ENCODE measurements around the gene ALS2. TPM values are rescaled to one million over a fixed set of nuclear protein-coding genes. Genes with fewer than 3 reads are reported as not detected.
"Not testable (repeated sequence)": the region's sequence is repeated elsewhere in the genome, so short reads cannot be mapped to it uniquely, and the experiment has no call there.

The ALS2 gene
- total RNA-seq, 3 donors from 2014 or later = 19.7 to 28.4 (median 19.7) TPM

GRCh38 chr2:201768918-201769317 lies 11.8 kb downstream of the ALS2 start:
- no peaks in the 10 kb centered on the region for H3K27me3 ChIP-seq
- DNase-seq (ENCODE audit: low spot score in 2 of 2) = no peak
- no peak overlapping the region for H3K27ac ChIP-seq
- H3K9me3 ChIP-seq = no peaks in the 10 kb centered on the region
- intact Hi-C loops (cut with DNase I; ENCODE audit: low total_unique reads) = no loop called here
- TF ChIP-seq, protein P1, sequence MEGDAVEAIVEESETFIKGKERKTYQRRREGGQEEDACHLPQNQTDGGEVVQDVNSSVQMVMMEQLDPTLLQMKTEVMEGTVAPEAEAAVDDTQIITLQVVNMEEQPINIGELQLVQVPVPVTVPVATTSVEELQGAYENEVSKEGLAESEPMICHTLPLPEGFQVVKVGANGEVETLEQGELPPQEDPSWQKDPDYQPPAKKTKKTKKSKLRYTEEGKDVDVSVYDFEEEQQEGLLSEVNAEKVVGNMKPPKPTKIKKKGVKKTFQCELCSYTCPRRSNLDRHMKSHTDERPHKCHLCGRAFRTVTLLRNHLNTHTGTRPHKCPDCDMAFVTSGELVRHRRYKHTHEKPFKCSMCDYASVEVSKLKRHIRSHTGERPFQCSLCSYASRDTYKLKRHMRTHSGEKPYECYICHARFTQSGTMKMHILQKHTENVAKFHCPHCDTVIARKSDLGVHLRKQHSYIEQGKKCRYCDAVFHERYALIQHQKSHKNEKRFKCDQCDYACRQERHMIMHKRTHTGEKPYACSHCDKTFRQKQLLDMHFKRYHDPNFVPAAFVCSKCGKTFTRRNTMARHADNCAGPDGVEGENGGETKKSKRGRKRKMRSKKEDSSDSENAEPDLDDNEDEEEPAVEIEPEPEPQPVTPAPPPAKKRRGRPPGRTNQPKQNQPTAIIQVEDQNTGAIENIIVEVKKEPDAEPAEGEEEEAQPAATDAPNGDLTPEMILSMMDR (IDR thresholded peaks at IDR 0.05) = no peak
- no peak for TF ChIP-seq POLR2A (IDR thresholded peaks at IDR 0.05)
- no peak for TF ChIP-seq POLR2AphosphoS5 (IDR thresholded peaks at IDR 0.05)
- H3K4me3 ChIP-seq = no peak overlapping the region
- H3K36me3 ChIP-seq = no peaks in the 10 kb centered on the region
- H3K4me1 ChIP-seq = no peaks in the 10 kb centered on the region

- Histone ChIP-seq H3K27ac (no peak overlapping the region), H3K36me3 (peaks cover 4% of the 10 kb centered on the region)
- TF ChIP-seq, protein P1 (IDR thresholded peaks at IDR 0.05) = no peak
- TF ChIP-seq POLR2AphosphoS5 (IDR thresholded peaks at IDR 0.05) (no peak), POLR2A (IDR thresholded peaks at IDR 0.05) (no peak)
These were observed 14.9 kb downstream of the ALS2 start for GRCh38 chr2:201765799-201766198.

GRCh38 chr2:201764469-201764868 lies 16.3 kb downstream of the ALS2 start:
- H3K36me3 ChIP-seq; H3K4me3 ChIP-seq; H3K9me3 ChIP-seq; H3K27me3 ChIP-seq; H3K4me1 ChIP-seq; intact Hi-C loops (cut with DNase I; ENCODE audit: low total_unique reads); H3K27ac ChIP-seq; DNase-seq (ENCODE audit: low spot score in 2 of 2): not testable (repeated sequence)

More at GRCh38 chr2:201765799-201766198, 14.9 kb downstream of the ALS2 start:
- intact Hi-C loops (cut with DNase I; ENCODE audit: low total_unique reads) = no loop called here
- no peak for DNase-seq (ENCODE audit: low spot score in 2 of 2)
- H3K4me3 ChIP-seq = no peak overlapping the region
- H3K4me1 ChIP-seq = no peaks in the 10 kb centered on the region
- H3K27me3 ChIP-seq = no peaks in the 10 kb centered on the region
- no peaks in the 10 kb centered on the region for H3K9me3 ChIP-seq

- H3K27me3 ChIP-seq = no peaks in the 10 kb centered on the region
- intact Hi-C loops (cut with DNase I; ENCODE audit: low total_unique reads) = no loop called here
- H3K4me3 ChIP-seq = no peak overlapping the region
- TF ChIP-seq POLR2AphosphoS5 (IDR thresholded peaks at IDR 0.05) = no peak
- TF ChIP-seq, protein P1 (IDR thresholded peaks at IDR 0.05) = no peak
- TF ChIP-seq POLR2A (IDR thresholded peaks at IDR 0.05) = no peak
- H3K9me3 ChIP-seq = no peaks in the 10 kb centered on the region
- no peaks in the 10 kb centered on the region for H3K4me1 ChIP-seq
- no peak overlapping the region for H3K27ac ChIP-seq
- DNase-seq (ENCODE audit: low spot score in 2 of 2) = no peak
- peaks cover 8% of the 10 kb centered on the region for H3K36me3 ChIP-seq
These were observed 19.6 kb downstream of the ALS2 start for GRCh38 chr2:201761101-201761500.

- intact Hi-C loops (cut with DNase I; ENCODE audit: low total_unique reads) = no loop called here
- Histone ChIP-seq H3K9me3 (no peaks in the 10 kb centered on the region), H3K36me3 (peaks cover 8% of the 10 kb centered on the region), H3K4me3 (no peak overlapping the region), H3K27ac (no peak overlapping the region), H3K4me1 (no peaks in the 10 kb centered on the region), H3K27me3 (no peaks in the 10 kb centered on the region)
- TF ChIP-seq, protein P1 (IDR thresholded peaks at IDR 0.05) = no peak
- TF ChIP-seq POLR2A (IDR thresholded peaks at IDR 0.05) (no peak), POLR2AphosphoS5 (IDR thresholded peaks at IDR 0.05) (no peak)
- no peak for DNase-seq (ENCODE audit: low spot score in 2 of 2)
These were observed 21.2 kb downstream of the ALS2 start for GRCh38 chr2:201759567-201759966.

DNA sequence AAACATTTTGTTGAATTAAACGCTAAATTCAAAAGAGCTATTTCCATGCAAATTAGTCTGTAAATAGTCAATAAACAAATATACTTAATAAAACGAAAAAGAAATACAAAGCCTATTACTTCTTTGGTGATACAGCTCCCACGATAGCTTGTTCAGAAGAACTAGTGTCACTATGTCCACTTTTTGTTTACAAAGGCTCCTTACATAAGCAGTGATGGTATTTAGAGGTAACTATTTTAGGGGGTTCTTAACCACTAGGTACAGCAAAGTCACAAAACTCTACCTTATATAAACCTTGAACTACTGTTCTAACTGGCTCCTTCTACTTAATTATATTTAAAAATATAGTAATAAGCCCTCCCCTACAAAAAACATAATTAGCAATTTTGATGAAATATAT lies 21.9 kb downstream of the ALS2 start:
- Histone ChIP-seq H3K36me3 (peaks cover 8% of the 10 kb centered on the region), H3K4me1 (no peaks in the 10 kb centered on the region), H3K27ac (no peak overlapping the region), H3K27me3 (no peaks in the 10 kb centered on the region), H3K9me3 (no peaks in the 10 kb centered on the region), H3K4me3 (no peak overlapping the region)
- no peak for DNase-seq (ENCODE audit: low spot score in 2 of 2)
- intact Hi-C loops (cut with DNase I; ENCODE audit: low total_unique reads) = no loop called here
- TF ChIP-seq POLR2A (IDR thresholded peaks at IDR 0.05) (no peak), POLR2AphosphoS5 (IDR thresholded peaks at IDR 0.05) (no peak)
- TF ChIP-seq, protein P1 (IDR thresholded peaks at IDR 0.05) = no peak

Measured in breast epithelium (tissue), 4 donors.